Measurements from ENCODE around the gene UNCX.

DNA sequence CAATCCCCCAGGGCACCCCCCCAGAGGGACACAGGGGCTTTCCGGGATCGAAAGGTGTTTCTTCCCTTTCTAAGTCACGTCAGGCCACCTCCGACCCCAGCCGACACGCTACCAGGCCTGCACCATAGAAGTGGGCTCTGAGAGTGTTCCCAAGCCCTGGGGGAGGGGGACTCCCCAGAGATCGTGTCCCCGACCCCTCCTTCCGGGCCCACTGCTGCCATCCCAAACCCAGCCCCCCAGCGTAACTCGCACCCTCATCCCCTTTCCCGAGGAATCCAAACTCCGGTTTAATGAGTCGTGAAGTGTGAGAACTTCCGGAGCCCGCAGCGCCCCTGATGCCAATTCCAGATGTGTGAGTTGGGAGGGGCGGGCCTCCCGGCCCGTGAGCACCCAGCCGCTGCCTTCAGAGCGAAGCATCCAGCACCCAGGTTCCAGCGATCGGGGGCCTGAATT, 11.3 kb downstream of the UNCX start:
- no peak for TF ChIP-seq CTCF (IDR thresholded peaks at IDR 0.05; ENCODE audit: low read depth, low read length, poor library complexity, severe bottlenecking)
- no peak for TF ChIP-seq EZH2phosphoT487 (IDR thresholded peaks at IDR 0.05; ENCODE audit: borderline replicate concordance, low read length)

All from DOHH2 (cell line).